Hematopoietic multipotent progenitor cell treated with erythropoietin and hydrocortisone succinate and interleukin-3 and kit ligand, for 15 days (in vitro differentiated cells): ENCODE data around the gene UBE2E2.
"Not testable (repeated sequence)": the region's sequence is repeated elsewhere in the genome, so short reads cannot be mapped to it uniquely, and the experiment has no call there.

Source experiments
- DNase-seq: peaks from one replicate; pipeline ENCODE4 v3.0.0-alpha.2; 2015; ENCODE audit warnings: low spot score

Gene UBE2E2

GRCh38 chr3:23329471-23330105, 126.5 kb downstream of the UBE2E2 start:
- no peak for DNase-seq

DNA sequence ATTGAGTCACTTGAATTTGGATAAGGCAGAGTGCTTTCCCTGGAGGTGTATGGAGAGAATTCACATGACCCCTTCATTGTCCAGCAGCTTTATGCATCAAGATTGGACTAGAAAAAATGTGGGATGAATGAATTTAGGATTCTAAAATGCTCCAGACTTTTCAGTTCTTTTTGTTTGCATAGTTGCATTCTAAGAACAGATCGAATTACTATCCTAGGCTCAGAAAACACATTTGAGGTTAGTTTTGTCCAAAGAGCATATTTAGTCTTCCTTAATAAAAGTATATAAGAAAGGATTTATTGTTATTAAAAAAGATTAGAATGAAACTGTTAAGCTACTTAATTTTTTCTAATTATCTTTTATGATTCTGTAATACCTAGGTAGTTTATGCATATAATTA, 127.4 kb downstream of the UBE2E2 start:
- no peak for DNase-seq

GRCh38 chr3:23331141-23331935, 128.2 kb downstream of the UBE2E2 start:
- no peak for DNase-seq

- no peak for DNase-seq
These were observed 130.5 kb downstream of the UBE2E2 start for GRCh38 chr3:23333633-23334032.

DNA sequence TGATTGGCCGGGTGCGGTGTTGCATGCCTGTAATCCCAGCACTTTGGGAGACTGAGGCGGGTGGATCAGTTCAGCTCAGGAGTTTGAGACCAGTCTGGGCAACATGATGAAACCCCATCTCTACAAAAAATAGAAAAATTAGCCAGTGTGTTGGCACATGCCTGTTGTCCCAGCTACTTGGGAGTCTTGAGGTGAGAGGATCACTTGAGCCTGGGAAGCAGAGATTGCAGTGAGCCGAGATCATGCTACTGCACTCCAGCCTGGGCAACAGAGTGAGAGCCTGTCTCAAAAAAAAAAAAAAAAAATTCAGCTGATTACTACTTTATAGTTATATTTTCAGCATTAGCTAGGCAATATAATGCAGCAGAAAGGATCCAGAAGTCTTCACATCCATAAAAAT, 133.7 kb downstream of the UBE2E2 start:
- not testable (repeated sequence) for DNase-seq

DNA sequence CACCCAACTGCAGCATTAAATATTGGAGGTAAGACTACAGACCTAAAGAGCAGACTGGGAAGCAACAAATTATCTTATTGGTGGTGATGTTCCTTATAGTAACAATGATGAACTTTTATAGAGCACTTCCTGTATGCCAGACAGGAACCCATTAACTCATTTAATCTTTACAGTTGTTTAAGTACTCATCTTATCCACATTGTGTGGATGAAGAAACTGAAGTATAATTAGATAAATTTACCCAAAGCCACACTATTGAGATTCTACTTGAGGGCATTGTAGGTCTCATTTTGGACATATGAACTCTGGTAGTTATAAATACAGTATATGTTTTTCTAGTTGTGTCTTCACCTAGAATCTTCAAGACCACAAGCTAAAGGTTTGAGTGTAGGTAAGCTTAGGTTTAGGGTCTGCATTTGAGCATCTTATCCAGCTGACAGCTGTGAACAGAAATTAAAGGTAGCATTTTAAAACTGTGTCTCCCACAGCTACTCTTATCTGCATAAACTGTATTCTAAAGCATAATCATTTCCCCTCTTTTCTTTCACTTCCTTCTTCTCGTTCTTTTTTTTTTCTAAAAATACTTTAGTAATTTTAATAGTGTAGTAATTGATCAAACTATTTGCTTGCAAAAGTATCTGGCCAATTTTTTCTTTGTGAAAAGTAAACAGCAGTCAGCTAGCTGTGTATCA, 138.2 kb downstream of the UBE2E2 start:
- DNase-seq: no peak

- no peak for DNase-seq
These were observed 139.2 kb downstream of the UBE2E2 start for GRCh38 chr3:23342343-23342742.

DNA sequence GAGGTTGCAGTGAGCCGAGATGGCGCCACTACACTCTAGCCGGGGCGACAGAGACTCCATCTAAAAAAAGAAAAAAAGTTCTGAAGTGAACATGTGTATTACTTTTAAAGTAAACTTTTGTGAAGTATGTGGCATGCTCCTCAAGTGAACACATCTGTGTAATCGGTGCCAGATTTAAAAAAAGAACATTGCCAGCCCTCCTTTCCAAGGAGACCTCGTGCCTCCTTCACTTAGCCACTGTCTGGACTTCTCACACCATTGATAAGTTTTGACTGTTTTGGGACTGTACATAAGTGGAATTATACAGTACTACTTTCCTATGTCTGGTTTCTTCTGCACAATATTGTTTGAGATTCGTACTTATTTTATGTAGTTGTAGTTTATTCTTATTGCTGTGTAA, 140.4 kb downstream of the UBE2E2 start:
- no peak for DNase-seq

DNA sequence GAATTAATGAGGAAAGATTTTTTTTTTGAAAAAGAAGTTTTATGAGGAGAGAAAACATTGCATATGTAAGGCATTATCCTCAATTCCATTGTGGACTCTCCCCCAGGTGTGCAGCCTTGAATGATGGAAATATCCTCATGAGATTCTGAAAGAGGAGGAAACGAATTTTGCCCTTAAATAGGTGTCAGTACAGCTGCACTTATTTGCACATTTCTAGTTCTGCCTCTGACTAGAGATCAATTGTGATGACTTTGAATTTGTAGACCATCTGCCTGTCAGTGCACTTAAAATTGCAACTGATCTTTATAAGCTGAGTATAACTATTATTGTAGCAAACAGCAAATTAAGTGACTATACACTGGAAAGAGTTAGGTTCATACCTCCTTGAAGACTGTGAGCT, 141.8 kb downstream of the UBE2E2 start:
- no peak for DNase-seq

DNA sequence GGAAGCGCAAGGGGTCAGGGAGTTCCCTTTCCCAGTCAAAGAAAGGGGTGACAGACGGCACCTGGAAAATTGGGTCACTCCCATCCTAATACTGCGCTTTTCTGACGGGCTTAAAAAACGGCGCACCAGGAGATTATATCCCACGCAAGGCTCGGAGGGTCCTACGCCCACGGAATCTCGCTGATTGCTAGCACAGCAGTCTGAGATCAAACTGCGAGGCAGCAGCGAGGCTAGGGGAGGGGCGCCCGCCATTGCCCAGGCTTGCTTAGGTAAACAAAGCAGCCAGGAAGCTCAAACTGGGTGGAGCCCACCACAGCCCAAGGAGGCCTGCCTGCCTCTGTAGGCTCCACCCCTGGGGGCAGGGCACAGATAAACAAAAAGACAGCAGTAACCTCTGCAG, 146.3 kb downstream of the UBE2E2 start:
- not testable (repeated sequence) for DNase-seq

DNA sequence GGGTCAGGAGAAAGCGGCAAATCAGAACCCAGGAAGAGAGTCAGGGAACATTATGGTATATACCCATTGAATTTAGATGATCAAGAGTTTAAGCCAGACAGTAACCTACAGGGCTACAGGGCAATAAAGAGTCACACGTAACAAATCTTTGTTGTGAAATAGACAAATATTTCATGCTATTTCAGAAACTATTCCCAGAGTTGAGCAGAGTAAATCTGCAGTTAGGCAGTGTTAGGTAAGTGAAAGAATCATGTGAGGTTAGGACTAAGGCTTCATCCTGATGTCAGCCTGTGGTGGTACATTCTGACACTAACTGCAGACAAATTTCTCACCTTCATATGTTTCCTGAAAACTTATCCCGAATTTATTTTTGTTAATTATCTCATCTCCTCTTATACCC, 153.0 kb downstream of the UBE2E2 start:
- no peak for DNase-seq

DNA sequence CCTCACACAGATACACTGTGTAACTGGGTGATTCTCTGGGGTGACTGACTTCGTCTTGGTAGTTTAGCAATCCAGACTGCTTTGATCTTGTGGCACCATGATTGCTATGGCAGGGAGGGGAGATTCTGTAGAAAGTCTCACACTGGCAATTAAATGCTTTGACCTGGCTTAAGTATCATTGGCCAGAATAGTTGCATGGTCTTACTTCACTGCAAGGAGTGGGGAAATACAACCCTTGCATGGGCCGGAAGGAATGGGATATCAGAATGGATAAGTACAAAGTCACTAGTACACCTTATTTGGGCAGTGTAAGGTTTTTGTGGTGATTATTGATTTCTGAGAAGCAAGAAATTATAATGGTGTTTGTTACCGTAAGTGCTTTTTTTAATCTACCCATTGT, 153.8 kb downstream of the UBE2E2 start:
- DNase-seq: no peak

GRCh38 chr3:23359116-23359515, 156.0 kb downstream of the UBE2E2 start:
- DNase-seq: no peak

DNA sequence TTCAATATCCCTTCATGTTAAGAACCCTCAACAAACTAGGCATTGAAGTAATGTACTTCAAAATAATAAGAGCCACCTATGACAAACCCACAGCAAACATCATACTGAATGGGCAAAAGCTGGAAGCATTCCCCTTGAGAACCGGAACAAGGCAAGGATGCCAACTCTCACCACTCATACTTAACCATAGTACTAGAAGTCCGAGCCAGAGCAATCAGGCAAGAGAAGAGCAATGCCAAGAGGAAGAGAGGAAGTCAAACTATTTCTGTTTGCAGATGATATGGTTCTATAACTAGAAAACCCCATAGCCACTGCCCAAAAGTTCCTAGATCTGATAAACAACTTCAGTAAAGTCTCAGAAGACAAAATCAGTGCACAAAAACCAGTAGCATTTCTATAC, 161.9 kb downstream of the UBE2E2 start:
- no peak for DNase-seq

DNA sequence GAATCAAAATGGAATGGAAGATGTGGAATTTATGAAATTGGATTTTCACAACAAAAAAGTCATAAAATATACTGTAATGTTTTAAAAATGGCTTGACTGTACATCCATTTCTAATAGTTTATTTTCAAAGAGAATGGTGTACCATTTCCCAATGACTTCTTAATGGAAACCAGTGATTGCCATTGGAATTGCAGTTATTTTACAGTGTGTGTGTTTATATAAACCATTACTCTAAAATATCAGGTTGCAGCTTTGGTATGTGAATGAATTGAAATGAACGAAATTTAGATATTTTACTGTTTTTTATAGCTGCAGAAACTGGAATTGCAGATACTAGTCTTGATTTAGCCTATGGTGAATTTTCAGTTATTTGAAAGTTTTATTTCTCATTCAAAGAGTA, 165.6 kb downstream of the UBE2E2 start:
- DNase-seq: no peak

GRCh38 chr3:23372285-23372684, 169.2 kb downstream of the UBE2E2 start:
- DNase-seq: no peak

DNA sequence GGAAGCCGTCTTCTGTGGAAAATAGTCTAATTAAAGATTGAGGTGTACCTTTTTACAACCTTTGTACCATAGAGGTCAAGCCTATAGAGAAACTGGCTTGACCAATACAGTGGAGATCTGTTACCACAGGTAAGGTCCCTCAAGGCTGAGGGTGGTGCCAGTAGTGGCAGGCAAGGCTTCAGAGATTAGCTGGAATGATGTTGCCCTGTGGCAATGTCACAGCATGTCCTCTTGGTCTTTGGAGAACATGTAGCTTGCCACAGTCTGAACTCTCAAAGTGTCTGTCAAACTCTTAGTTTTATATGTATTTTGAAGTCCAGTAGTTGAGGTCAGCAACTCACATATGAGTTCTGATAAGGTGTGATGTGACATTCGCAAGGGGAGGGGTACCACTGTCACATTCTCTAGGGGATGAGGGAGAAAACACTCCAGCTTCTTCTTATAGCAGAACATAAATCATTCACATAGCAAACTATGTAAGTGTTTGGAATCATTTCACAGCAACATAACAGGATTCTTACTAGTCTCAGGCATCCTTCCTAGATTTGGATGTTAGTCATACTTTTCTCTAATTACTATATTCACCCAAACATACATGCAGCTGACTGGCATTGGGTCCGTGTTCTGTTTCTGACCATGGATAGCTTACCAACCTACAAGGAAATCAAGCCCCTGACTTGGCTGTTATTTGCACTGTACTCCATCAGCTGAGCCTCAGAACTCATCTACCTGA, 173.6 kb downstream of the UBE2E2 start:
- DNase-seq: no peak

GRCh38 chr3:23377928-23378672, 175.0 kb downstream of the UBE2E2 start:
- no peak for DNase-seq

DNA sequence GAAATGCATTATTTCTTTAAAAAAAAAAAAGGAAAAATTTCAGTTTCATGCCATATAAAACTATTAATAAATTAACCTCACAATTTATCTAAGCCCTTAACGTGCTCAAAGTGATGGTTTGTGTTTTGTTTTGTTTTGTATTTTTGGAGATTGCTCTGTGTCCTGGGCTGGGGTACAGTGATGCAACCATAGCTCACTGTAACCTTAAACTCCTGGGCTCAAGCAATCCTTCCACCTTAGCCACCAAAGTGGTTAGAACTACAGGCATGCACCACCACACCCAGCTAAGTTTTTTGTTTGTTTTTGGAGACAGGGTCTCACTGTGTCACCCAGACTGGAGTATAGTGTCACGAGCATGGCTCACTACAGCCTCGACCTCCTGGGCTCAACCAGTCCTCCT, 180.7 kb downstream of the UBE2E2 start:
- no peak for DNase-seq

GRCh38 chr3:23385327-23385726, 182.2 kb downstream of the UBE2E2 start:
- DNase-seq: no peak

GRCh38 chr3:23387286-23387918, 184.3 kb downstream of the UBE2E2 start:
- DNase-seq: no peak
